Calu3 (cell line): ENCODE measurements around the gene CDSN. TPM values are rescaled to one million over a fixed set of nuclear protein-coding genes. Genes with fewer than 3 reads are reported as not detected.

ENCODE experiments used
- BruUV-seq: library from RNA; stranded (reverse); fragments of 400-500 nt; replicated peaks from 2 replicates; lab custom pipeline; 2021; lab: Mats Ljungman, UMichigan
- CTCF ChIA-PET: fragments of 300-600 bp; sonication (Branson Sonifier 250); formaldehyde crosslinking; loops from one replicate; lab custom pipeline; 2022; ENCODE audit warnings: antibody characterized with exemption; lab: Charles Lee
- DNase-seq: peaks from one replicate; pipeline ENCODE4 v3.0.0; 2022
- H3K27ac Mint-ChIP-seq: one replicate; pipeline ENCODE4 v1.8.0; 2022; ENCODE audit warnings: mixed read lengths; ENCODE audit not compliant: unreplicated experiment
- H3K27me3 Mint-ChIP-seq: one replicate; pipeline ENCODE4 v1.8.0; 2022; ENCODE audit warnings: mixed read lengths; ENCODE audit not compliant: unreplicated experiment
- H3K36me3 Mint-ChIP-seq: one replicate; pipeline ENCODE4 v1.8.0; 2022; ENCODE audit warnings: mild to moderate bottlenecking, moderate library complexity, mixed read lengths; ENCODE audit not compliant: insufficient read depth, unreplicated experiment
- H3K4me1 Mint-ChIP-seq: one replicate; pipeline ENCODE4 v1.8.0; 2022; ENCODE audit warnings: mild to moderate bottlenecking, low read depth, mixed read lengths; ENCODE audit not compliant: unreplicated experiment
- H3K4me3 Mint-ChIP-seq: one replicate; pipeline ENCODE4 v1.8.0; 2022; ENCODE audit warnings: mild to moderate bottlenecking, low read depth, moderate library complexity, mixed read lengths; ENCODE audit not compliant: unreplicated experiment
- H3K9me3 Mint-ChIP-seq: one replicate; pipeline ENCODE4 v1.8.0; 2022; ENCODE audit warnings: low read depth, mixed read lengths; ENCODE audit not compliant: unreplicated experiment
- intact Hi-C: fragments of 100-400 bp; cut with micrococcal nuclease; formaldehyde crosslinking; loops from one replicate; pipeline ENCODE4 v1.10.0; 2022; ENCODE audit not compliant: unreplicated experiment
- total RNA-seq: library from RNA; stranded (reverse); gene quantifications from 2 replicates; pipeline ENCODE4 v1.2.3, GENCODE V29; 2022
- TF ChIP-seq, protein P1 (sequence below): fragments of 200-600 bp; IDR thresholded peaks from one replicate; pipeline ENCODE4 v1.8.0; 2022; ENCODE audit warnings: antibody characterized with exemption; ENCODE audit not compliant: unreplicated experiment

Gene CDSN
- total RNA-seq, 1 experiment from 2014 or later: 0.35 TPM

DNA sequence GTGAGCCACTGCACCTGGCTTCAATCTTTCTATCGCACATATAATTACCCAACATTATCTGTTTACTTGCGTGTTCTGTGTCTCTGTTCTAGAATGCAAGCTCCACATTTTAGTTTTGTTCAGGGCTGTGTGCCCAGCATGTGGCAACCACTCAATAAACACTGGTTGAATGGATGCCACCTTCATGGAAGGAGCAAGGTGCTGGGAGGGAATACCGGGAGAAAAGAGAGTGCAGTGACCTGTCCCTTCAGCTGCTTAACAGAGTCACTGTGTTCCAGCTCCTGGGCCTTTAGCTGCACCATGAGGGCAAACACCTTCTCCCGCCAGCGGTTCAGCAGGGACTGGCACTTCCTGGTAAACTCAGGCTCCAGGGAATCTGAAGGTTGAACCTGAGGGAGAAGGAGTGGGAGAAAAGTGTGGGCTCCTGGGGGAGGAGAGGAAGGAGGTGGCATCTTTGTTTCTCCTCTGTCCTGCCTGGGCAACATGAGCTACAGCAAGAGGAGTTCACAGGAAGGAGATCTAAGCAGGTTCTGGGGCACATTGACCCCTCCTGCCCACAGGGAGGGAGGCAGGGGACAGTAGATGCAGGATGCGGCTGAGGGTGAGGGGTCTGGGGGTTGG, 29.7 kb upstream of the CDSN start:
- intact Hi-C loops: no loop called here
- Mint-ChIP-seq H3K4me1 (no peaks in the 10 kb centered on the region), H3K27ac (no peak overlapping the region), H3K4me3 (no peak overlapping the region), H3K27me3 (no peaks in the 10 kb centered on the region), H3K9me3 (no peaks in the 10 kb centered on the region), H3K36me3 (peaks cover 59% of the 10 kb centered on the region)
- TF ChIP-seq, protein P1, sequence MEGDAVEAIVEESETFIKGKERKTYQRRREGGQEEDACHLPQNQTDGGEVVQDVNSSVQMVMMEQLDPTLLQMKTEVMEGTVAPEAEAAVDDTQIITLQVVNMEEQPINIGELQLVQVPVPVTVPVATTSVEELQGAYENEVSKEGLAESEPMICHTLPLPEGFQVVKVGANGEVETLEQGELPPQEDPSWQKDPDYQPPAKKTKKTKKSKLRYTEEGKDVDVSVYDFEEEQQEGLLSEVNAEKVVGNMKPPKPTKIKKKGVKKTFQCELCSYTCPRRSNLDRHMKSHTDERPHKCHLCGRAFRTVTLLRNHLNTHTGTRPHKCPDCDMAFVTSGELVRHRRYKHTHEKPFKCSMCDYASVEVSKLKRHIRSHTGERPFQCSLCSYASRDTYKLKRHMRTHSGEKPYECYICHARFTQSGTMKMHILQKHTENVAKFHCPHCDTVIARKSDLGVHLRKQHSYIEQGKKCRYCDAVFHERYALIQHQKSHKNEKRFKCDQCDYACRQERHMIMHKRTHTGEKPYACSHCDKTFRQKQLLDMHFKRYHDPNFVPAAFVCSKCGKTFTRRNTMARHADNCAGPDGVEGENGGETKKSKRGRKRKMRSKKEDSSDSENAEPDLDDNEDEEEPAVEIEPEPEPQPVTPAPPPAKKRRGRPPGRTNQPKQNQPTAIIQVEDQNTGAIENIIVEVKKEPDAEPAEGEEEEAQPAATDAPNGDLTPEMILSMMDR: no peak
- CTCF ChIA-PET: interaction anchor here (0.6 to 1.8 kb wide), 2 partner anchors 8 to 44 kb away, joined by 3 to 7 read pairs; partner anchors contain the start of genes CCHCR1 and TCF19
- no TSS peak for BruUV-seq
- no peak for DNase-seq

DNA sequence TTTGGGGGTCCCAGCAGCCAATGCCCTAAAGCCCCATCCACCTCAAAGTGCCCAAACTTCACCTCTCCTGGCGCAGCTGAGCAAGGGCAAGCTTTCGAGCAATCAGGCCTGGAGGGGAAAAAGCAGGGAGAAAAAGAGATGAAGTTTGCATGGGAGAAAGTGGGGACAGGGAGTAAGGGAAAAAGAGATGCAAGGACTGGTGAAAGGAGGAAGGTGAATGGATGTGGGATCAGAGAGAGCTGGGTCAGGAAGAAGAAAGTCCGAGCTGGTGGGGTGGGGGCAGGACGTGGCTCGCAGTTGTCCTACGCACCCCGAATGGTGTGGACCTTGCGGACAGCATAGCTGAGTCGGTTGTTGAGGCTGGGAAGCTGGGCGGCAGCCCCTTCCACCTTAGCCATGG, 25.1 kb upstream of the CDSN start:
- CTCF ChIA-PET: interaction anchor here (0.5 to 3.1 kb wide), 4 partner anchors 10 to 218 kb away, joined by 4 to 8 read pairs (median 6); partner anchors contain the start of genes CCHCR1 and TCF19
- no peaks in the 10 kb centered on the region for H3K9me3 Mint-ChIP-seq
- no peak overlapping the region for H3K27ac Mint-ChIP-seq
- peaks cover 45% of the 10 kb centered on the region for H3K36me3 Mint-ChIP-seq
- no peak for DNase-seq
- no TSS peak for BruUV-seq
- no peaks in the 10 kb centered on the region for H3K4me1 Mint-ChIP-seq
- H3K27me3 Mint-ChIP-seq: no peaks in the 10 kb centered on the region
- intact Hi-C loops: no loop called here
- TF ChIP-seq, protein P1: no peak
- no peak overlapping the region for H3K4me3 Mint-ChIP-seq

DNA sequence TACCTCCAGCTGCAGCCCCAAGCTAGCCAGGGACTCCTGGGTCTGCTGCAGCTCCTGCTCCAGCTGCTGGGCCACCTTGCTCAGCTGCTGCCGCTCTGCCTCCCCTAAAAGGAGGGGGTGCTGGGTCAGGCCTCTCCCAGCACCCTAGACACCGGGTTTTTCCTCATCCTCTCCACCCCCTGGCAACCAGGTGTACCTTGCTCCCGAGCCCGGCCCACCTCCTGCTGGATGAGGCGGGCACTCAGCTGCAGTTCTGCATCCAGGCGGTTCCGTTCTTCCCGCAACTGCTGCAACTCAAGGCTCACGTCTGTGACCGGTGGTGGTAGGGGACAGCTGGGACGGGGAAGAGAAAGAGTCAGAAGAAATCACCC, 24.7 kb upstream of the CDSN start:
- intact Hi-C loops: no loop called here
- CTCF ChIA-PET: interaction anchor here (0.6 to 3.1 kb wide), 4 partner anchors 9 to 58 kb away, joined by 3 to 8 read pairs (median 6); partner anchors contain the start of genes CCHCR1 and TCF19
- Mint-ChIP-seq H3K4me3 (no peak overlapping the region), H3K4me1 (peaks cover 1% of the 10 kb centered on the region), H3K9me3 (no peaks in the 10 kb centered on the region), H3K27ac (no peak overlapping the region), H3K27me3 (no peaks in the 10 kb centered on the region), H3K36me3 (peaks cover 44% of the 10 kb centered on the region)
- no TSS peak for BruUV-seq
- TF ChIP-seq, protein P1: no peak
- DNase-seq: no peak

DNA sequence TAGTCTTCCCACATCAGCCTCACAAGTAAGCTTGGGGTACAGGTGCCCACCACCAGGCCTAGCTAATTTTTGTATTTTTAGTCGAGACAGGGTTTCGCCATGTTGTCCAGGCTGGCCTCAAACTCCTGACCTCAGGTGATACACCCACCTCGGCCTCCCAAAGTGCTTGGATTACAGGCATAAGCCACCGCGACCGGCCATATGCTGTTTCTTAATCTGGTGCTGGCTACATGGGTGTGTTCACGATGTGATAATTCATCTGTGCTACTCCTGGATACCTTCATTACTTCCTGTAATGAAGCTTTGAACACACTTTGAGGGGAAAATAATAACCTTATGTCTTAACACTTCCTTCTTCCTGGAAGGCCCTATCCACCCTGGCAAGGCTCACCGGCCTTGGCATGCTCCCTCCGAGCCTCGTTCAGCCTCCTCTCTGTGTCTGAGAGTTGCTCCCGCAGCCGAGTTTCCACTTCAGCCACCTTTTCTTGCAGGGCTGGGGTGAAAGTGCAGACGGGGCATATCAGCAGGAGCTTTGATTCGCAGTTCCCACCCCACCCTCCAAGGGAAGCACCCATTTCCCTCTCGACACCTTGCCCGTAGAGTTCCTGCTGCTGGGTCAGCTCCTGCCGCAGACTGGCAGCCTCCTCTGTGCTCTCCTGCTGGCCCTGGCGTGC, 24.2 kb upstream of the CDSN start:
- H3K27me3 Mint-ChIP-seq: no peaks in the 10 kb centered on the region
- TF ChIP-seq, protein P1: no peak
- no peak overlapping the region for H3K4me3 Mint-ChIP-seq
- H3K9me3 Mint-ChIP-seq: no peaks in the 10 kb centered on the region
- H3K36me3 Mint-ChIP-seq: peaks cover 45% of the 10 kb centered on the region
- peaks cover 6% of the 10 kb centered on the region for H3K4me1 Mint-ChIP-seq
- intact Hi-C loops: no loop called here
- no peak overlapping the region for H3K27ac Mint-ChIP-seq
- CTCF ChIA-PET: interaction anchor here (0.6 to 3.1 kb wide), 4 partner anchors 9 to 48 kb away, joined by 3 to 8 read pairs (median 4); partner anchors contain the start of genes CCHCR1 and TCF19
- no TSS peak for BruUV-seq
- DNase-seq: no peak
